AG09309 (cell line): ENCODE results near the gene MRGPRG.

Experiments
- DNase-seq: peaks from one replicate; pipeline ENCODE4 v3.0.0-alpha.2; 2010; ENCODE audit warnings: low read depth
- H3K4me3 ChIP-seq: 2 replicates; pipeline ENCODE4 v1.5.1; 2011; ENCODE audit warnings: mild to moderate bottlenecking, low read depth, low read length, moderate library complexity; ENCODE audit not compliant: control insufficient read depth
- CTCF ChIP-seq: IDR thresholded peaks from 2 replicates; pipeline ENCODE4 v1.5.1; 2011; ENCODE audit warnings: mild to moderate bottlenecking, low read depth, low read length, inconsistent platforms; ENCODE audit not compliant: insufficient read depth, control insufficient read depth; ENCODE audit errors: missing control alignments

Gene MRGPRG

GRCh38 chr11:3176487-3176886, 42.1 kb downstream of the MRGPRG start:
- no peak for TF ChIP-seq CTCF
- no peak for DNase-seq
- no peak overlapping the region for H3K4me3 ChIP-seq

- H3K4me3 ChIP-seq = no peak overlapping the region
- DNase-seq = no peak
- no peak for TF ChIP-seq CTCF
These were observed 43.4 kb downstream of the MRGPRG start for GRCh38 chr11:3175194-3175593.

DNA sequence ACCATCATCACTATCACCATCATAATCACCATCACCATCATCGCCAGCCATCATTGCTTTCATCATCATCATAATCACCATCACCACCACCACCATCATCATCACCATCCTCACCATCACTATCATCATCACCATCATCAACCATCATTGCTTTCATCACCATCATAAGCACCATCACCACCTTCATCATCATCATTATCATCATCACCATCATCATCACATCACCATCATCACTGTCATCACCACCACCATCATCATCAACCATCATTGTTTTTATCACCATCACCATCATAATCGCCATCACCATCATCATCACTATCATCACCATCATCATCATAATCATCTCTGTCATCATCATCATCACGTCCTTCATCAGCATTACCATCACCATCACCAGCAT, 44.2 kb downstream of the MRGPRG start:
- DNase-seq = no peak
- TF ChIP-seq CTCF = no peak
- no peak overlapping the region for H3K4me3 ChIP-seq

DNA sequence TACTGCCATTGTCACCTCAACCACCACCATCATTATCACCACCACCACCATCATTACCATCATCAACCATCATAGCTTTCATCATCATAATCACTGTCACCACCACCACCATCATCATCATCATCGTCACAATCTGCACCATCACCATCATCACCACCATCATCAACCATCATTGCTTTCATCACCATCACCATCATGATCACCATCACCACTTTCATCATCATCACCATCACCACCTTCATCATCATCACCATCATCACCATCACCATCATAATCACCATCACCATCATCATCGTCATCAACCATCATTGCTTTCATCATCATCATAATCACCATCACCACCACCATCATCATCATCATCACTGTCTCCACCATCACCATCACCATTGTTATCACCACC, 44.8 kb downstream of the MRGPRG start:
- no peak for DNase-seq
- TF ChIP-seq CTCF = no peak
- no peak overlapping the region for H3K4me3 ChIP-seq

DNA sequence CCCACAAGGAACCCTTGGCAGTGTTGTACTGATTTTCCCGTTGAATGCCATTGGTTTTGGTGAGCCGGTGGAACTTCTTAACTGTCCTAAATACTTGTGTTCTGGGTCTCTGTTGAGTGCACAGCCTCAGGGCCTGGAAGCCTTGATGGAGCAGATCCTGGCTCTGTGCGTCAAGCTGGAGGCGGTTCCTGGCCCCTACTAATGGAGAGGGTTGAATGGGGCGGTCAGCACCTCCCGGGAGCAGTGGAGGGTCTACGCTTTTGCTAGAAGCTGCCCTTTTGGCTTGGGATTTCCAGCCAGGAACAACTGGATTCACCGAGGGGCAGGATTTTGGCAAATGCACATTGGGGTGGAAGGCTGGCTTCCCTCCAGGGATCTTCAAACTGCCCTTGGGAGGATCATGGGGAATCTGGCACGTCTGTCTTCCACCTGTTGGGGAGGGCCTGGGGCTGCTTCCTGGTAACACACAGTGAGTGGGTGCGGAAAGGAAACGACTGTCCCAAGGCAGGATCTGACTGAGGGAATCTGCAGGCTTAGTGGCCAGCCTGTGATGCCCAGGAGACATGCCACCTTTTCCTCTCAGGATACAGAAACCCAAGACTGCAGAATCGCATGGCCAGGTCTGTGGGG, 46.6 kb downstream of the MRGPRG start:
- no peak for TF ChIP-seq CTCF
- no peak for DNase-seq
- H3K4me3 ChIP-seq = no peak overlapping the region

- TF ChIP-seq CTCF = no peak
- no peak for DNase-seq
- no peak overlapping the region for H3K4me3 ChIP-seq
These were observed 47.6 kb downstream of the MRGPRG start for GRCh38 chr11:3170756-3171650.
